ENCODE measurements around the gene CMSS1.
"Not testable (repeated sequence)": the region's sequence is repeated elsewhere in the genome, so short reads cannot be mapped to it uniquely, and the experiment has no call there.

CMSS1 gene

GRCh38 chr3:100209169-100209568, 391.5 kb downstream of the CMSS1 start:
- no peak for DNase-seq

- DNase-seq: no peak
Observed at GRCh38 chr3:100209948-100210771, 392.5 kb downstream of the CMSS1 start.

GRCh38 chr3:100210772-100211135, 393.1 kb downstream of the CMSS1 start:
- no peak for DNase-seq

GRCh38 chr3:100213891-100214573, 396.4 kb downstream of the CMSS1 start:
- DNase-seq: no peak

- DNase-seq: no peak
Observed at GRCh38 chr3:100214574-100214964, 396.9 kb downstream of the CMSS1 start.

- DNase-seq: no peak
Observed at GRCh38 chr3:100216713-100217112, 399.1 kb downstream of the CMSS1 start.

GRCh38 chr3:100221159-100221558, 403.5 kb downstream of the CMSS1 start:
- no peak for DNase-seq

- DNase-seq: no peak
Observed at GRCh38 chr3:100225193-100225592, 407.5 kb downstream of the CMSS1 start.

GRCh38 chr3:100225883-100226282, 408.2 kb downstream of the CMSS1 start:
- DNase-seq: no peak

DNA sequence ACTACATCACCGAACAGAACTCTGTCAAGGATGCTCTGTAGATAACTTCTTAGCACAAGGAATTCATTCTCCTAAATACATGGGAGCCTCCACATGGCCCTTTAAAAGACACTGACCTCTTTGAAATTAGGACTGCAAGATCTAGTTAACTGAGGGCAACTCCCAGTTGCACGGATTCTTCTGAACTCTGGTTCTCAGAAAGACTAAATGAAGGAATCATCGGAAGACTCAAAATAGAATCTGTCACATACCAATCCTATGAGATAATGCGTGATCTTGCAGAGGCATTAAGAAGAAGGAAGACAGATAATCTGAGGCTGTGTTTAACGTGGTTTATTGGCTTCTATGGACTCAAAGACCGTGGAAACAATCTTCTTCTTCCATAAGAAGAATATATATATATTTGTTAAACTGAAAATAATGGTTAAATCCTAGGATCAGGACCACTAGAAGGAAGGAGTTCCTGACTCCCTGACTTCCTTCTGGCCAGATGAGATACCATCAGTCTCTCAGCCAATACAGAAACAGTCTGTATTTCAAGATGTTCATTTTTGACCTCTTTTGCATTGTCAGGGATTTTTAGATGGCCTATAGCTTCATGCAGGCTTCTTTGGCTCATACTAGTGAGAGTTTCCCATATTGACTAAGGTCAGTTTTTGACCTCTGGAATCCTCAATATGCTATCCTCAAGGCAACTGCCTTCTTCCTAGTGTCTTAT, 409.2 kb downstream of the CMSS1 start:
- no peak for DNase-seq

- DNase-seq: no peak
Observed at GRCh38 chr3:100227511-100227921, 409.9 kb downstream of the CMSS1 start.

GRCh38 chr3:100228247-100228646, 410.6 kb downstream of the CMSS1 start:
- no peak for DNase-seq

DNA sequence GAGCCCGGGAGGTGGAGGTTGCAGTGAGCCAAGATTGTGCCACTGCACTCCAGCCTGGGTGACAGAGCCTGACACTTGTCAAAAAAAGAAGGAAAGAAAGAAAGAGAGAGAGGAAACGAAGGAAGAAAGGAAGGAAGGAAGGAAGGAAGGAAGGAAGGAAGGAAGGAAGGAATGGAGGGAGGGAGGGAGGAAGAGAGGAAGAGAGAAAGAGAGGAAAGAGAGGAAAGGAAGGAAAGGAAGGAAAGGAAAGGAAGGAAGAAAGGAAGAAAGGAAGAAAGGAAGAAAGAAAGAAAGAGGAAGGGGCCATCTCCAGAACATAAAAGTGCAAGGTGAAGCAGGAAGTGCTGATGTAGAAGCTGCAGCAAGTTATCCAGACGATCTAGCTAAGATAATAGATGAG, 411.5 kb downstream of the CMSS1 start:
- DNase-seq: not testable (repeated sequence)

GRCh38 chr3:100230710-100231109, 413.0 kb downstream of the CMSS1 start:
- DNase-seq: no peak
